Lung (tissue), 12 donors: ENCODE data around the gene CASP7. TPM values are rescaled to one million over a fixed set of nuclear protein-coding genes. Genes with fewer than 3 reads are reported as not detected.

Source experiments
- ATAC-seq: fragments of 200-7000 bp; cut with Tn5 transposase; one replicate; pipeline ENCODE4 v1.9.1; 2020; ENCODE audit warnings: moderate number of reproducible peaks; ENCODE audit not compliant: insufficient read depth, low FRiP score
- DNase-seq, 3 donors: peaks; one replicate each; pipeline ENCODE4 v3.0.0-alpha.2; 2013 to 2017
- H3K27ac ChIP-seq, 2 donors: one replicate each; pipeline ENCODE4 v1.5.1; 2013; ENCODE audit warnings: mild to moderate bottlenecking in 2 of 2, moderate library complexity in 2 of 2, control low read depth in 1 of 2, inconsistent platforms in 1 of 2, low read depth in 1 of 2, low read length in 1 of 2
- H3K27me3 ChIP-seq, 3 donors: one replicate each; pipeline ENCODE4 v1.5.1; 2013; ENCODE audit warnings: low read length in 2 of 3; ENCODE audit not compliant: control insufficient read depth in 3 of 3, insufficient read depth in 3 of 3
- H3K36me3 ChIP-seq, 4 donors: one replicate each; pipeline ENCODE4 v1.5.1; 2013; ENCODE audit warnings: low read length in 4 of 4, mild to moderate bottlenecking in 1 of 4, moderate library complexity in 1 of 4; ENCODE audit not compliant: control insufficient read depth in 4 of 4, insufficient read depth in 4 of 4
- H3K4me1 ChIP-seq, 5 donors: one replicate each; pipeline ENCODE4 v1.5.1; 2013; ENCODE audit warnings: low read length in 5 of 5, mild to moderate bottlenecking in 2 of 5, moderate library complexity in 1 of 5; ENCODE audit not compliant: control insufficient read depth in 5 of 5, insufficient read depth in 5 of 5
- H3K4me3 ChIP-seq: one replicate; pipeline ENCODE4 v1.5.1; 2013; ENCODE audit warnings: mild to moderate bottlenecking, control low read depth, moderate library complexity
- H3K9ac ChIP-seq, 2 donors: one replicate each; pipeline ENCODE4 v1.5.1; 2013; ENCODE audit warnings: low read length in 2 of 2, control low read depth in 1 of 2; ENCODE audit not compliant: insufficient read depth in 1 of 2
- H3K9me3 ChIP-seq, 4 donors: one replicate each; pipeline ENCODE4 v1.5.1; 2013; ENCODE audit warnings: low read length in 3 of 4, mild to moderate bottlenecking in 1 of 4, moderate library complexity in 1 of 4; ENCODE audit not compliant: control insufficient read depth in 4 of 4, insufficient read depth in 3 of 4
- WGBS, 2 donors: extraction: QIAGEN DNeasy Blood & Tissue Kit; methylation state at CpG; one replicate each; pipeline ENCODE4 v1.1.7; 2013; 5-methylcytosine and 5-hydroxymethylcytosine counted together
- polyA plus RNA-seq, 2 donors: library from polyadenylated mRNA; stranded (reverse); fragments of 200-250 nt; gene quantifications; one replicate each; pipeline ENCODE4 v1.2.1, GENCODE V29; 2013
- total RNA-seq, 2 donors: library from RNA; depleted of rRNA in 1 of 2; stranded (reverse); fragments of >200 nt in 1 of 2; gene quantifications; one replicate each; pipeline ENCODE4 v1.2.1, GENCODE V29; 2014 to 2021
- TF ChIP-seq, protein P1 (sequence below): IDR thresholded peaks from 2 replicates; pipeline ENCODE4 v1.5.1; 2012; ENCODE audit warnings: mild to moderate bottlenecking; ENCODE audit errors: control extremely low read depth, extremely low read depth
- donor health status: control.
- donor health status: control.
- donor health status: Bipolar disorder and iron deficiency.
- donor health status: healthy.
- donor health status: DM: yes; HTN: yes; CAD: no.

The CASP7 gene
- total and polyA plus RNA-seq, 4 donors, result 15.4 to 48.2 (median 26.6) TPM

DNA sequence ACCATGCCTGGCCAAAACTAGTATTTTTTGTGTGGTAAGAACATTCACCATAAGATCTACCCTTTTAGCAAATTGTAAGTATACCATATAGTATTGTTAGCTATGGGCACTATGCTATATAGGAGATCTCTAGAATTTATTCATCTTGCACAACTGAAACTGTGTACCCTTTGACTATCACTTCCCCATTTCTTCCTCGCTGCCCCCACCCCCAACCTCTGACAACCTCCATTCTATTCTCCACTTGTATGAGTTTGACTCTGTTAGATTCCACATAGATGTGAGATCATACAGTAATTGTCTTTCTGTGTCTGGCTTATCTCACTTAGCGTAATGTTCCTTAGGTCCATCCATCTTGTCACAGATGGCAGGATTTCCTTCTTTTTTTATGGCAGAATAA is 3.6 kb downstream of the CASP7 start:
- H3K27ac ChIP-seq, result no peak overlapping the region
- H3K4me1 ChIP-seq, result peaks cover 0 to 15% (median 11%) of the 10 kb centered on the region in 5 donors
- 69 to 81% methylated on average over 2 of the region's 2 CpGs for WGBS, 2 donors
- no peaks in the 10 kb centered on the region for H3K27me3 ChIP-seq
- TF ChIP-seq, protein P1, sequence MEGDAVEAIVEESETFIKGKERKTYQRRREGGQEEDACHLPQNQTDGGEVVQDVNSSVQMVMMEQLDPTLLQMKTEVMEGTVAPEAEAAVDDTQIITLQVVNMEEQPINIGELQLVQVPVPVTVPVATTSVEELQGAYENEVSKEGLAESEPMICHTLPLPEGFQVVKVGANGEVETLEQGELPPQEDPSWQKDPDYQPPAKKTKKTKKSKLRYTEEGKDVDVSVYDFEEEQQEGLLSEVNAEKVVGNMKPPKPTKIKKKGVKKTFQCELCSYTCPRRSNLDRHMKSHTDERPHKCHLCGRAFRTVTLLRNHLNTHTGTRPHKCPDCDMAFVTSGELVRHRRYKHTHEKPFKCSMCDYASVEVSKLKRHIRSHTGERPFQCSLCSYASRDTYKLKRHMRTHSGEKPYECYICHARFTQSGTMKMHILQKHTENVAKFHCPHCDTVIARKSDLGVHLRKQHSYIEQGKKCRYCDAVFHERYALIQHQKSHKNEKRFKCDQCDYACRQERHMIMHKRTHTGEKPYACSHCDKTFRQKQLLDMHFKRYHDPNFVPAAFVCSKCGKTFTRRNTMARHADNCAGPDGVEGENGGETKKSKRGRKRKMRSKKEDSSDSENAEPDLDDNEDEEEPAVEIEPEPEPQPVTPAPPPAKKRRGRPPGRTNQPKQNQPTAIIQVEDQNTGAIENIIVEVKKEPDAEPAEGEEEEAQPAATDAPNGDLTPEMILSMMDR, result no peak
- no peak overlapping the region for H3K9ac ChIP-seq
- H3K36me3 ChIP-seq, result peaks cover 0 to 11% (median 5%) of the 10 kb centered on the region in 4 donors
- DNase-seq, result no peak
- H3K9me3 ChIP-seq, result peaks cover 0 to 11% (median 3%) of the 10 kb centered on the region in 4 donors
- no peak overlapping the region for H3K4me3 ChIP-seq
- ATAC-seq, result no peak

DNA sequence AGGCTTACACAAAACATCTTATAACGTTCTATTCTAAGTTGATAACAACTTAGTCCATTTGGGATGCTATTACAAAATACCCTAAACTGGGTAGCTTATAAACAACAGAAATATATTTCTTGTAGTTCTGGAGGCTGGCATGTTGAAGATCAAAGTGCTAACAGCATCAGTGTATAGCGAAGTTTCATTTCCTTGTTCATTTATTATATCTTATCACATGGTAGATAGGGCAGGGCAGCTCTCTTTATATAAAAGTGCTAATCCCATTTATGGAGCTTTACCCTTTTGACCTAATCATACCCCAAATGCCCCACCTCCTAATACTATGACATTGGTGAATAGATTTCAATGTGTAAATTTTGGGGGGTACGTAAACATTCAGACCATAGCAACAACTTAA is 6.3 kb downstream of the CASP7 start:
- Histone ChIP-seq H3K9ac (no peak overlapping the region), H3K4me3 (no peak overlapping the region), H3K4me1 (peaks cover 0 to 8% (median 6%) of the 10 kb centered on the region in 5 donors), H3K27ac (no peak overlapping the region), H3K27me3 (no peaks in the 10 kb centered on the region), H3K36me3 (peaks cover 0 to 10% (median 3%) of the 10 kb centered on the region in 4 donors), H3K9me3 (peaks cover 0 to 15% (median 6%) of the 10 kb centered on the region in 4 donors)
- ATAC-seq (no peak), DNase-seq (no peak)
- TF ChIP-seq, protein P1, result no peak
- WGBS, 2 donors, result 94 to 96% methylated on average over 3 of the region's 3 CpGs

DNA sequence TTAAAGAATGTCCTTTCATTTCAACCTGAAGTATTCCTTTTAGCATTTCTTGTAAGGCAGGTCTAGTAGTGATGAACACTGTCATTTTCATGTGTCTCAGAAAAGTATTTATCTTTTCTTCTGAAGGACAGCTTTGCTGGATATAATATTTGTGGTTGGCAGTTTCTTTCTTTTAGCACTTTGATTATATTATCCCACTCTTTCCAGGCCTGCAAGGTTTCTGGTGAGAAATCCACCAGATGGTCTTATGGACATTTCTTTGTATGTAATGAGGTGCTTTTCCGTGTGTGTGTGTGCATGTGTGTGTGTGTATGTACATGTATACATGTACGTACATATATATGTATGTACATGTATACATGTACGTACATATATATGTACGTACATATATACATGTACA is 7.3 kb downstream of the CASP7 start:
- peaks cover 0 to 8% (median 0%) of the 10 kb centered on the region in 5 donors for H3K4me1 ChIP-seq
- ATAC-seq (no peak), DNase-seq (no peak)
- H3K9ac ChIP-seq, result no peak overlapping the region
- H3K4me3 ChIP-seq, result no peak overlapping the region
- TF ChIP-seq, protein P1, result no peak
- H3K36me3 ChIP-seq, result peaks cover 0 to 17% (median 9%) of the 10 kb centered on the region in 4 donors
- H3K9me3 ChIP-seq, result peaks cover under 1 to 22% (median 7%) of the 10 kb centered on the region in 4 donors
- 92 to 97% methylated on average over 4 of the region's 4 CpGs for WGBS, 2 donors
- H3K27ac ChIP-seq, result no peak overlapping the region
- H3K27me3 ChIP-seq, result no peaks in the 10 kb centered on the region

- H3K9me3 ChIP-seq, result peaks cover 7 to 38% (median 13%) of the 10 kb centered on the region in 4 donors
- H3K27me3 ChIP-seq, result no peaks in the 10 kb centered on the region
- peaks cover 0 to 10% (median 0%) of the 10 kb centered on the region in 5 donors for H3K4me1 ChIP-seq
- 71 to 84% methylated on average over 1 of the region's 1 CpG for WGBS, 2 donors
- H3K36me3 ChIP-seq, result peaks cover 6 to 29% (median 12%) of the 10 kb centered on the region in 4 donors
- no peak overlapping the region for H3K4me3 ChIP-seq
- TF ChIP-seq, protein P1, result no peak
- H3K9ac ChIP-seq, result no peak overlapping the region
- DNase-seq (no peak), ATAC-seq (no peak)
- no peak overlapping the region for H3K27ac ChIP-seq
Measured at GRCh38 chr10:113689057-113689456, 9.3 kb downstream of the CASP7 start.
